ENCODE data around the gene TRIP10. TPM values are rescaled to one million over a fixed set of nuclear protein-coding genes. Genes with fewer than 3 reads are reported as not detected.
A peak's percentile ranks its signal among the peaks of the same experiment; 100 is the strongest.
"Not testable (repeated sequence)": the region's sequence is repeated elsewhere in the genome, so short reads cannot be mapped to it uniquely, and the experiment has no call there.

TRIP10 gene
- total RNA-seq, 1 donor from 2014 or later, result 53.0 TPM

GRCh38 chr19:6797646-6798045 lies 58.2 kb downstream of the TRIP10 start:
- no peak for TF ChIP-seq EZH2 (IDR thresholded peaks at IDR 0.05)
- no peak for TF ChIP-seq EZH2phosphoT487 (IDR thresholded peaks at IDR 0.05)
- no peak for TF ChIP-seq CTCF (IDR thresholded peaks at IDR 0.05)
- no peaks in the 10 kb centered on the region for H3F3A ChIP-seq (ENCODE audit: low read depth)
- H3K27ac ChIP-seq, result no peak overlapping the region
- no peak for DNase-seq (ENCODE audit: low spot score)
- no peak overlapping the region for H3K9ac ChIP-seq
- Mint-ChIP-seq H3K4me1 (peaks cover 3% of the 10 kb centered on the region), H3K9me3 (peaks cover 10% of the 10 kb centered on the region), H3K4me3 (no peak overlapping the region), H3K27ac (no peak overlapping the region), H3K27me3 (ENCODE audit: insufficient read depth, low read depth) (peaks cover 6% of the 10 kb centered on the region), H3K36me3 (no peaks in the 10 kb centered on the region)
- no peaks in the 10 kb centered on the region for H3K27me3 ChIP-seq
- no peaks in the 10 kb centered on the region for H3K4me1 ChIP-seq
- no peaks in the 10 kb centered on the region for H3K36me3 ChIP-seq
- no peak overlapping the region for H3K4me3 ChIP-seq
- no peak overlapping the region for H3K4me2 ChIP-seq
- H2AFZ ChIP-seq (replicated peaks), result no peak overlapping the region
- no peaks in the 10 kb centered on the region for H3K9me3 ChIP-seq (ENCODE audit: low read depth)
- no peaks in the 10 kb centered on the region for H3K79me2 ChIP-seq (ENCODE audit: low read depth)
- no peaks in the 10 kb centered on the region for H4K20me1 ChIP-seq (ENCODE audit: low read depth)

GRCh38 chr19:6800160-6800790 lies 60.8 kb downstream of the TRIP10 start:
- H3F3A ChIP-seq (ENCODE audit: low read depth); H3K4me2 ChIP-seq; H3K27ac ChIP-seq; H3K4me1 ChIP-seq; H3K27ac Mint-ChIP-seq; H3K4me3 ChIP-seq; H4K20me1 ChIP-seq (ENCODE audit: low read depth); H3K27me3 ChIP-seq; H3K27me3 Mint-ChIP-seq (ENCODE audit: insufficient read depth, low read depth); H2AFZ ChIP-seq (replicated peaks); H3K4me1 Mint-ChIP-seq; DNase-seq (ENCODE audit: low spot score); H3K9me3 ChIP-seq (ENCODE audit: low read depth); H3K9ac ChIP-seq; H3K36me3 ChIP-seq; H3K9me3 Mint-ChIP-seq; H3K36me3 Mint-ChIP-seq; H3K79me2 ChIP-seq (ENCODE audit: low read depth); H3K4me3 Mint-ChIP-seq: not testable (repeated sequence)

- no peak for TF ChIP-seq EZH2phosphoT487 (IDR thresholded peaks at IDR 0.05)
- no peak for TF ChIP-seq CTCF (IDR thresholded peaks at IDR 0.05)
- TF ChIP-seq EZH2 (IDR thresholded peaks at IDR 0.05), result no peak
- Mint-ChIP-seq H3K36me3 (no peaks in the 10 kb centered on the region), H3K4me1 (peaks cover 3% of the 10 kb centered on the region), H3K9me3 (peaks cover under 1% of the 10 kb centered on the region), H3K27me3 (ENCODE audit: insufficient read depth, low read depth) (peaks cover 3% of the 10 kb centered on the region), H3K27ac (no peak overlapping the region), H3K4me3 (no peak overlapping the region)
- Histone ChIP-seq H3K4me3 (no peak overlapping the region), H2AFZ (replicated peaks) (peak overlapping the region; percentile 77), H4K20me1 (ENCODE audit: low read depth) (no peaks in the 10 kb centered on the region), H3F3A (ENCODE audit: low read depth) (no peaks in the 10 kb centered on the region), H3K79me2 (ENCODE audit: low read depth) (no peaks in the 10 kb centered on the region), H3K27ac (no peak overlapping the region), H3K9ac (no peak overlapping the region), H3K27me3 (no peaks in the 10 kb centered on the region), H3K4me2 (no peak overlapping the region), H3K4me1 (no peaks in the 10 kb centered on the region), H3K36me3 (no peaks in the 10 kb centered on the region), H3K9me3 (ENCODE audit: low read depth) (no peaks in the 10 kb centered on the region)
- DNase-seq (ENCODE audit: low spot score), result no peak
Measured at GRCh38 chr19:6800991-6801484, 61.6 kb downstream of the TRIP10 start.

Small RNAs within 50 kb of the gene (microRNA-seq; reads per million reads assigned to microRNA genes)
- not detected for gene MIR6791

Other genes starting within 250 kb of the TRIP10 start
- gene TUBB4A, start 237.4 kb upstream of the TRIP10 start, total RNA-seq (ENCODE audit: low replicate concordance), result 2.4 and 7.3 TPM in 2 replicates
- 0.28 and 1.7 TPM in 2 replicates for gene TNFSF9, start 208.7 kb upstream of the TRIP10 start, total RNA-seq (ENCODE audit: low replicate concordance)
- 1.2 TPM in 1 of 2 replicates, not detected in the other for gene CD70, start 148.5 kb upstream of the TRIP10 start, total RNA-seq (ENCODE audit: low replicate concordance)
- not detected in 2 replicates for gene TNFSF14, start 69.5 kb upstream of the TRIP10 start, total RNA-seq (ENCODE audit: low replicate concordance)
- gene C3, start 19.0 kb upstream of the TRIP10 start, total RNA-seq (ENCODE audit: low replicate concordance), result 0.25 and 1.5 TPM in 2 replicates
- 38.3 and 55.3 TPM in 2 replicates for gene GPR108, start 2.1 kb upstream of the TRIP10 start, total RNA-seq (ENCODE audit: low replicate concordance)
- 0.65 and 1.5 TPM in 2 replicates for gene SH2D3A, start 27.8 kb downstream of the TRIP10 start, total RNA-seq (ENCODE audit: low replicate concordance)
- gene VAV1, start 33.0 kb downstream of the TRIP10 start, total RNA-seq (ENCODE audit: low replicate concordance), result 0.15 TPM in 1 of 2 replicates, not detected in the other
- not detected in 2 replicates for gene ADGRE1, start 147.9 kb downstream of the TRIP10 start, total RNA-seq (ENCODE audit: low replicate concordance)